SK-N-SH (cell line): Measurements from ENCODE around the gene MATK.

Experiments
- CTCF ChIP-seq: fragments of 200-600 bp; sonication (generic); IDR thresholded peaks from 2 replicates; pipeline ENCODE4 v1.6.1; 2017; ENCODE audit warnings: antibody characterized with exemption, mild to moderate bottlenecking, moderate library complexity
- POLR2AphosphoS5 ChIP-seq: IDR thresholded peaks from 2 replicates; pipeline ENCODE4 v1.6.1; 2012; ENCODE audit warnings: low read depth, low read length
- REST ChIP-seq: IDR thresholded peaks from 2 replicates; pipeline ENCODE4 v1.6.1; 2012; ENCODE audit warnings: mild to moderate bottlenecking, low read depth, low read length, moderate library complexity

GRCh38 chr19:3759482-3760254 is 26.5 kb downstream of the MATK start:
- TF ChIP-seq CTCF (no peak), REST (no peak), POLR2AphosphoS5 (no peak)
